Fibroblast of lung (primary cell): ENCODE results near the gene C1orf167. TPM values are rescaled to one million over a fixed set of nuclear protein-coding genes. Genes with fewer than 3 reads are reported as not detected.

Experiments
- DNase-seq, 2 donors: peaks; one replicate each; pipeline versions ENCODE4 v3.0.0 to v3.0.0-alpha.2; 2010; ENCODE audit warnings: low read depth in 2 of 2
- H2AFZ ChIP-seq: 2 replicates; pipeline ENCODE4 v1.5.1; 2012; ENCODE audit warnings: low read length, control low read depth, inconsistent platforms
- H3K27ac ChIP-seq: 2 replicates; pipeline ENCODE4 v1.5.1; 2011; ENCODE audit warnings: low read length, control low read depth; ENCODE audit not compliant: insufficient read depth
- H3K27me3 ChIP-seq: 2 replicates; pipeline ENCODE4 v1.5.1; 2011; ENCODE audit warnings: mild to moderate bottlenecking, low read length; ENCODE audit not compliant: control insufficient read depth, insufficient read depth
- H3K36me3 ChIP-seq: 2 replicates; pipeline ENCODE4 v1.5.1; 2011; ENCODE audit warnings: low read length; ENCODE audit not compliant: control insufficient read depth, insufficient read depth
- H3K4me1 ChIP-seq: 2 replicates; pipeline ENCODE4 v1.5.1; 2011; ENCODE audit warnings: low read length; ENCODE audit not compliant: control insufficient read depth, insufficient read depth; ENCODE audit errors: extremely low read depth
- H3K4me2 ChIP-seq: 2 replicates; pipeline ENCODE4 v1.5.1; 2011; ENCODE audit warnings: low read length, control low read depth; ENCODE audit not compliant: insufficient read depth; ENCODE audit errors: extremely low read depth
- H3K4me3 ChIP-seq, 4 experiments: fragments of 200-600 bp in 1 of 4; sonication (generic) in 1 of 4; replicated peaks in 1 of 4; 2 replicates each; pipeline ENCODE4 v1.5.1; 2011 to 2016; ENCODE audit warnings: low read length in 4 of 4, low read depth in 3 of 4, mild to moderate bottlenecking in 3 of 4, control low read depth in 2 of 4, inconsistent platforms in 1 of 4, mixed read lengths in 1 of 4; ENCODE audit not compliant: insufficient read depth in 1 of 4; ENCODE audit errors: control extremely low read depth in 1 of 4
- H3K79me2 ChIP-seq: 2 replicates; pipeline ENCODE4 v1.5.1; 2012; ENCODE audit warnings: mild to moderate bottlenecking, low read length, inconsistent platforms; ENCODE audit not compliant: control insufficient read depth, insufficient read depth
- H3K9ac ChIP-seq: 2 replicates; pipeline ENCODE4 v1.5.1; 2011; ENCODE audit warnings: mild to moderate bottlenecking, low read length, control low read depth; ENCODE audit not compliant: insufficient read depth
- H3K9me3 ChIP-seq: 2 replicates; pipeline ENCODE4 v1.5.1; 2012; ENCODE audit warnings: low read depth, low read length; ENCODE audit not compliant: control insufficient read depth, insufficient read depth
- H4K20me1 ChIP-seq: 2 replicates; pipeline ENCODE4 v1.5.1; 2011; ENCODE audit warnings: low read length; ENCODE audit not compliant: control insufficient read depth, insufficient read depth; ENCODE audit errors: extremely low read depth
- CTCF ChIP-seq, 2 donors: IDR thresholded peaks in 1 of 2; conservative IDR thresholded peaks in 1 of 2; 1 replicate in 1 of 2; 2 replicates in 1 of 2; pipeline ENCODE4 v1.5.1; 2011 to 2012; ENCODE audit warnings: low read length in 2 of 2, control low read depth in 1 of 2, inconsistent platforms in 1 of 2, low read depth in 1 of 2, mild to moderate bottlenecking in 1 of 2
- EZH2 ChIP-seq: IDR thresholded peaks from 2 replicates; pipeline ENCODE4 v1.5.1; 2012; ENCODE audit warnings: low read length, control low read depth, mild to moderate bottlenecking; ENCODE audit errors: missing control alignments
- polyA plus RNA-seq, 2 donors: library from polyadenylated mRNA; depleted of rRNA in 1 of 2; stranded (reverse) in 1 of 2; unstranded in 1 of 2; fragments of >200 nt; gene quantifications; 2 replicates each; pipeline ENCODE4 v1.2.1, GENCODE V29; 2011 to 2012; ENCODE audit warnings: missing spikeins in 1 of 2
- total RNA-seq: library from RNA; depleted of rRNA; stranded (reverse); fragments of >200 nt; gene quantifications from 2 replicates; pipeline ENCODE4 v1.2.1, GENCODE V29; 2014

C1orf167 gene
- total and polyA plus RNA-seq, 2 donors (not counting 1 experiment from before 2014, with no cell fraction given), result 0.39 to 0.99 TPM

GRCh38 chr1:11794446-11795237 lies 32.6 kb downstream of the C1orf167 start:
- Histone ChIP-seq H3K4me1 (peaks cover 31% of the 10 kb centered on the region), H3K27ac (no peak overlapping the region), H3K4me2 (no peak overlapping the region), H3K79me2 (no peaks in the 10 kb centered on the region), H3K9me3 (no peaks in the 10 kb centered on the region), H3K36me3 (peaks cover 39% of the 10 kb centered on the region), H3K27me3 (no peaks in the 10 kb centered on the region), H3K9ac (no peak overlapping the region), H2AFZ (no peak overlapping the region), H4K20me1 (no peaks in the 10 kb centered on the region), H3K4me3 (no peak overlapping the region)
- no peak for TF ChIP-seq CTCF (conservative IDR thresholded peaks at IDR 0.05 in 1 of 2, IDR thresholded peaks at IDR 0.05 in 1 of 2; ENCODE audit: low read depth in 1 of 2, low read length in 2 of 2)
- no peak for TF ChIP-seq EZH2
- no peak for DNase-seq

- Histone ChIP-seq H3K4me1 (peaks cover 27% of the 10 kb centered on the region), H3K36me3 (peaks cover 36% of the 10 kb centered on the region), H3K4me3 (no peak overlapping the region), H3K4me2 (no peak overlapping the region), H3K9ac (no peak overlapping the region), H3K27ac (no peak overlapping the region), H2AFZ (no peak overlapping the region), H3K79me2 (peaks cover 2% of the 10 kb centered on the region), H3K27me3 (no peaks in the 10 kb centered on the region), H3K9me3 (no peaks in the 10 kb centered on the region), H4K20me1 (no peaks in the 10 kb centered on the region)
- DNase-seq, result no peak
- TF ChIP-seq CTCF (conservative IDR thresholded peaks at IDR 0.05 in 1 of 2, IDR thresholded peaks at IDR 0.05 in 1 of 2; ENCODE audit: low read depth in 1 of 2, low read length in 2 of 2) (no peak), EZH2 (no peak)
Observed at GRCh38 chr1:11795238-11795890, 33.4 kb downstream of the C1orf167 start.

- no peaks in the 10 kb centered on the region for H4K20me1 ChIP-seq
- H3K4me2 ChIP-seq, result no peak overlapping the region
- H2AFZ ChIP-seq, result no peak overlapping the region
- peaks cover 39% of the 10 kb centered on the region for H3K36me3 ChIP-seq
- peak overlapping the region; percentile 34 for H3K27ac ChIP-seq
- TF ChIP-seq CTCF (conservative IDR thresholded peaks at IDR 0.05 in 1 of 2, IDR thresholded peaks at IDR 0.05 in 1 of 2; ENCODE audit: low read depth in 1 of 2, low read length in 2 of 2) (no peak), EZH2 (no peak)
- no peaks in the 10 kb centered on the region for H3K27me3 ChIP-seq
- peaks cover 6% of the 10 kb centered on the region for H3K79me2 ChIP-seq
- no peak overlapping the region for H3K4me3 ChIP-seq
- peak in 1 of 2 donors; percentile 23 for DNase-seq
- peaks cover 19% of the 10 kb centered on the region for H3K4me1 ChIP-seq
- H3K9ac ChIP-seq, result no peak overlapping the region
- H3K9me3 ChIP-seq, result no peaks in the 10 kb centered on the region
Observed at GRCh38 chr1:11796036-11796828, 34.2 kb downstream of the C1orf167 start.
